Panc1 (cell line): Measurements from ENCODE around the gene ZC3H18.

Experiments used
- POLR2AphosphoS5 ChIP-seq: IDR thresholded peaks from 2 replicates; pipeline ENCODE4 v1.6.1; 2012; ENCODE audit warnings: mild to moderate bottlenecking, low read depth, low read length, moderate library complexity
- TCF7L2 ChIP-seq: IDR thresholded peaks from 2 replicates; pipeline ENCODE4 v1.6.1; 2011; ENCODE audit warnings: mild to moderate bottlenecking, low read depth, low read length, inconsistent platforms
- TF ChIP-seq, protein P1 (sequence below): fragments of 450-650 bp; IDR thresholded peaks from 2 replicates; pipeline ENCODE4 v1.5.1; 2017; ENCODE audit warnings: mild to moderate bottlenecking
- TF ChIP-seq, protein P2 (sequence below), 2 experiments: IDR thresholded peaks; 2 replicates each; pipeline ENCODE4 v1.6.1; 2011 to 2012; ENCODE audit warnings: low read depth in 2 of 2, control low read depth in 1 of 2, low read length in 1 of 2, mild to moderate bottlenecking in 1 of 2, moderate library complexity in 1 of 2; ENCODE audit not compliant: insufficient read depth in 1 of 2

DNA sequence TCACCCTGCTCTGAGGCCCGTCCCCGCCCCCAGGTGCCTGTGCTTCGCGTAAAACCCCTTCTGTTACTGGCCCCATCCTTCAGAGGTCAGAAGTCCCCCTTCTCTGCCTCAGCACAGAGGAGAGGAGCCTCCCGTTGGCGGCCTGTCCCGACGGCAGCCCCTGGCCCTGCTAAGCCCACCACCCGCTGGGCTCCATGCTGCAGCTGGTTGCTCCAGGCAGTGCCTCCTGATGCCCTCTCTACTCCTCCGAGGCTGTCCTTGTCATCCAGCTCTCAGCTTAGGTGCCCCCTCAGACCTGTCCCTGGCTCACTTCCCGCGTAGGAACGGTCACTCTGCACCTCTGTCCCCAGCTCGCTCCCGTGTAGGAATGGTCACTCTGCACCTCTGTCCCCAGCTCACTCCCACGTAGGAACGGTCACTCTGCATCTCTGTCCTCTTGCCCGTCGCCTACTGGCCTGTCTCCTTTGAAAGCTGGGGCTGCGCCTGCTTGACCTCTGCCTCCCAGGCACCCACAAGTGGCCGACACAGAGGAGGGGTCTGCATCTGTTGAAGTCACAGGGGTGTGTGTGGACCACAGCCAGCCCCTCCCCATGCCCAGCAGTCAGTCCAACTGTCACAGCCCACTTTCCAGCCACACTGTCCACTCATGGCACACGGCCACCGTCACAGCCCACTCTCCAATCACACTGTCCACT, 31.7 kb upstream of the ZC3H18 start:
- TF ChIP-seq, protein P1, sequence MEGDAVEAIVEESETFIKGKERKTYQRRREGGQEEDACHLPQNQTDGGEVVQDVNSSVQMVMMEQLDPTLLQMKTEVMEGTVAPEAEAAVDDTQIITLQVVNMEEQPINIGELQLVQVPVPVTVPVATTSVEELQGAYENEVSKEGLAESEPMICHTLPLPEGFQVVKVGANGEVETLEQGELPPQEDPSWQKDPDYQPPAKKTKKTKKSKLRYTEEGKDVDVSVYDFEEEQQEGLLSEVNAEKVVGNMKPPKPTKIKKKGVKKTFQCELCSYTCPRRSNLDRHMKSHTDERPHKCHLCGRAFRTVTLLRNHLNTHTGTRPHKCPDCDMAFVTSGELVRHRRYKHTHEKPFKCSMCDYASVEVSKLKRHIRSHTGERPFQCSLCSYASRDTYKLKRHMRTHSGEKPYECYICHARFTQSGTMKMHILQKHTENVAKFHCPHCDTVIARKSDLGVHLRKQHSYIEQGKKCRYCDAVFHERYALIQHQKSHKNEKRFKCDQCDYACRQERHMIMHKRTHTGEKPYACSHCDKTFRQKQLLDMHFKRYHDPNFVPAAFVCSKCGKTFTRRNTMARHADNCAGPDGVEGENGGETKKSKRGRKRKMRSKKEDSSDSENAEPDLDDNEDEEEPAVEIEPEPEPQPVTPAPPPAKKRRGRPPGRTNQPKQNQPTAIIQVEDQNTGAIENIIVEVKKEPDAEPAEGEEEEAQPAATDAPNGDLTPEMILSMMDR: no peak
- TF ChIP-seq POLR2AphosphoS5 (no peak), TCF7L2 (no peak)
- TF ChIP-seq, protein P2, sequence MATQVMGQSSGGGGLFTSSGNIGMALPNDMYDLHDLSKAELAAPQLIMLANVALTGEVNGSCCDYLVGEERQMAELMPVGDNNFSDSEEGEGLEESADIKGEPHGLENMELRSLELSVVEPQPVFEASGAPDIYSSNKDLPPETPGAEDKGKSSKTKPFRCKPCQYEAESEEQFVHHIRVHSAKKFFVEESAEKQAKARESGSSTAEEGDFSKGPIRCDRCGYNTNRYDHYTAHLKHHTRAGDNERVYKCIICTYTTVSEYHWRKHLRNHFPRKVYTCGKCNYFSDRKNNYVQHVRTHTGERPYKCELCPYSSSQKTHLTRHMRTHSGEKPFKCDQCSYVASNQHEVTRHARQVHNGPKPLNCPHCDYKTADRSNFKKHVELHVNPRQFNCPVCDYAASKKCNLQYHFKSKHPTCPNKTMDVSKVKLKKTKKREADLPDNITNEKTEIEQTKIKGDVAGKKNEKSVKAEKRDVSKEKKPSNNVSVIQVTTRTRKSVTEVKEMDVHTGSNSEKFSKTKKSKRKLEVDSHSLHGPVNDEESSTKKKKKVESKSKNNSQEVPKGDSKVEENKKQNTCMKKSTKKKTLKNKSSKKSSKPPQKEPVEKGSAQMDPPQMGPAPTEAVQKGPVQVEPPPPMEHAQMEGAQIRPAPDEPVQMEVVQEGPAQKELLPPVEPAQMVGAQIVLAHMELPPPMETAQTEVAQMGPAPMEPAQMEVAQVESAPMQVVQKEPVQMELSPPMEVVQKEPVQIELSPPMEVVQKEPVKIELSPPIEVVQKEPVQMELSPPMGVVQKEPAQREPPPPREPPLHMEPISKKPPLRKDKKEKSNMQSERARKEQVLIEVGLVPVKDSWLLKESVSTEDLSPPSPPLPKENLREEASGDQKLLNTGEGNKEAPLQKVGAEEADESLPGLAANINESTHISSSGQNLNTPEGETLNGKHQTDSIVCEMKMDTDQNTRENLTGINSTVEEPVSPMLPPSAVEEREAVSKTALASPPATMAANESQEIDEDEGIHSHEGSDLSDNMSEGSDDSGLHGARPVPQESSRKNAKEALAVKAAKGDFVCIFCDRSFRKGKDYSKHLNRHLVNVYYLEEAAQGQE (IDR thresholded peaks at IDR 0.05; ENCODE audit: insufficient read depth in 1 of 2, low read depth in 2 of 2, low read length in 1 of 2): no peak
